ENCODE data around the gene TPCN2. TPM values are rescaled to one million over a fixed set of nuclear protein-coding genes. Genes with fewer than 3 reads are reported as not detected.
"Not testable (repeated sequence)": the region's sequence is repeated elsewhere in the genome, so short reads cannot be mapped to it uniquely, and the experiment has no call there.

TPCN2 gene
- polyA plus RNA-seq, 1 donor from 2014 or later, result 14.2 TPM

DNA sequence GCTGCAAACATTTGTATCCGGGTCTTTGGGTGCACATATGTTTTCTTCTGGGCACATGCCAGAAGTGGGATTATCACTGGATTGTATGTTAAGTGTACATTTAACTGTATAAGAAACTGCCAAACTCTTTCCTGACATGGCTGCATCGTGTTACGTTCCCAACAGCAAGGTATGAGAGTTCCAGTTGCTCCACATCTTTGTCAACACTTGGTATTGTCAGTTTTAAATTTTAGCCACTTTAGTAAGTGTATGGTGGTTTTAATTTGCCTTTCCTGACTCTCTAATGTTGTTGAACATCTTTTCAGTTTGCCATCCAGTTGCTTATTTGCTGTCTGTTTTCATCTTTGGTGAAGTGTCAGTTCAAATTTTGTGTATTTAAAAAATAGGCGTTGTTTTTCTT, 84.5 kb downstream of the TPCN2 start:
- Histone ChIP-seq H3K79me2 (replicated peaks; ENCODE audit: insufficient read depth, low read length) (no peaks in the 10 kb centered on the region), H3K4me2 (ENCODE audit: low read length) (no peak overlapping the region), H3K9me2 (ENCODE audit: insufficient read depth, low read length) (no peaks in the 10 kb centered on the region), H3K9ac (ENCODE audit: low read length) (no peak overlapping the region), H2AFZ (ENCODE audit: low read depth, low read length) (no peak overlapping the region), H3K4me3 (ENCODE audit: low read length) (no peak overlapping the region), H3K27me3 (ENCODE audit: insufficient read depth, low read depth, low read length) (no peaks in the 10 kb centered on the region), H3F3A (ENCODE audit: insufficient read depth, low read length, poor library complexity, severe bottlenecking) (no peaks in the 10 kb centered on the region), H4K20me1 (ENCODE audit: insufficient read depth) (no peaks in the 10 kb centered on the region), H3K27ac (ENCODE audit: low read length) (no peak overlapping the region), H3K9me3 (ENCODE audit: low read length) (peaks cover 4% of the 10 kb centered on the region), H3K36me3 (ENCODE audit: insufficient read depth, low read length) (no peaks in the 10 kb centered on the region)
- TF ChIP-seq SMC3 (conservative IDR thresholded peaks at IDR 0.05; ENCODE audit: poor library complexity), result no peak

DNA sequence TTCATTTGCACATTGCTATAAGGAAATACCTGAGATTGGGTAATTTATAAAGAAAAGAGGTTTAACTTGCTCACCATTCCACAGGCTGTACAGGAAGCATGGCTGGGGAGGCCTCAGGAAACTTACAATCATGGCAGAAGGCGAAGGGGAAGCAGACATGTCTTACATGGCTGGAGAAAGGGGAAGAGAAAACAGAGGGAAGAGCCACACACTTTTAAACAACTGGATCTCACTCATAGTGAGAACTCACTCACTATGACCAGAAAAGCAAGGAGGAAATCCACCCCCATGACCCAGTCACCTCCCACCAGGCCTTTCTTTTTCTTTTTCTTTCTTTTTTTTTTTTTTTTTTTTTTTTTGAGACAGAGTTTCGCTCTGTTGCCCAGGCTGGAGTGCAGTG, 85.5 kb downstream of the TPCN2 start:
- H3K4me2 ChIP-seq (ENCODE audit: low read length); H3K36me3 ChIP-seq (ENCODE audit: insufficient read depth, low read length); H3K9me3 ChIP-seq (ENCODE audit: low read length); H3K4me3 ChIP-seq (ENCODE audit: low read length); H3K9ac ChIP-seq (ENCODE audit: low read length); H4K20me1 ChIP-seq (ENCODE audit: insufficient read depth); H3K27ac ChIP-seq (ENCODE audit: low read length); H3K79me2 ChIP-seq (replicated peaks; ENCODE audit: insufficient read depth, low read length); H2AFZ ChIP-seq (ENCODE audit: low read depth, low read length); H3K27me3 ChIP-seq (ENCODE audit: insufficient read depth, low read depth, low read length); H3F3A ChIP-seq (ENCODE audit: insufficient read depth, low read length, poor library complexity, severe bottlenecking); H3K9me2 ChIP-seq (ENCODE audit: insufficient read depth, low read length): not testable (repeated sequence)

DNA sequence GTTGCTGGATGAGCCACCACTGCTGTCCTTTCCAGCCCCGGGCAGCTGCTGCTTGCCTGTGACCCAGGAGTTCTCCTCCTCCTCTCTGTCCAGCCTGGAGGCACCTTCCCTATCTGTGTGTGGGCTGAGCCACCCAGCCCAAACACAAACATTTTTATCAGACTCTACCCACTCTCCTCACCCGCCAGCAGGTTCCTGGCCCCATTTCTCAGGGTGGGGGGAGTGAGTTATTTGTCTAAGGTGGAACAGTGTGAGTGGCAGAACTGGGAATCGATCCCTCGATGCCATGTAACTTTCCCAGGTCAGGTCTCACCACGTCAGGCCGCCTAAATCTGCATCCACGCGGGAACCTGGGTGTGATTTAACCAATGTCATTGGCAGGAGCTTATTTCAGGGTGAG, 86.2 kb downstream of the TPCN2 start:
- Histone ChIP-seq H4K20me1 (ENCODE audit: insufficient read depth) (no peaks in the 10 kb centered on the region), H3K27ac (ENCODE audit: low read length) (no peak overlapping the region), H3K9ac (ENCODE audit: low read length) (no peak overlapping the region), H3K4me3 (ENCODE audit: low read length) (no peak overlapping the region), H3F3A (ENCODE audit: insufficient read depth, low read length, poor library complexity, severe bottlenecking) (no peaks in the 10 kb centered on the region), H3K79me2 (replicated peaks; ENCODE audit: insufficient read depth, low read length) (no peaks in the 10 kb centered on the region), H2AFZ (ENCODE audit: low read depth, low read length) (no peak overlapping the region), H3K36me3 (ENCODE audit: insufficient read depth, low read length) (no peaks in the 10 kb centered on the region), H3K9me2 (ENCODE audit: insufficient read depth, low read length) (no peaks in the 10 kb centered on the region), H3K9me3 (ENCODE audit: low read length) (no peaks in the 10 kb centered on the region), H3K4me2 (ENCODE audit: low read length) (no peak overlapping the region), H3K27me3 (ENCODE audit: insufficient read depth, low read depth, low read length) (no peaks in the 10 kb centered on the region)
- TF ChIP-seq SMC3 (conservative IDR thresholded peaks at IDR 0.05; ENCODE audit: poor library complexity), result no peak
- TF ChIP-seq, protein P1, sequence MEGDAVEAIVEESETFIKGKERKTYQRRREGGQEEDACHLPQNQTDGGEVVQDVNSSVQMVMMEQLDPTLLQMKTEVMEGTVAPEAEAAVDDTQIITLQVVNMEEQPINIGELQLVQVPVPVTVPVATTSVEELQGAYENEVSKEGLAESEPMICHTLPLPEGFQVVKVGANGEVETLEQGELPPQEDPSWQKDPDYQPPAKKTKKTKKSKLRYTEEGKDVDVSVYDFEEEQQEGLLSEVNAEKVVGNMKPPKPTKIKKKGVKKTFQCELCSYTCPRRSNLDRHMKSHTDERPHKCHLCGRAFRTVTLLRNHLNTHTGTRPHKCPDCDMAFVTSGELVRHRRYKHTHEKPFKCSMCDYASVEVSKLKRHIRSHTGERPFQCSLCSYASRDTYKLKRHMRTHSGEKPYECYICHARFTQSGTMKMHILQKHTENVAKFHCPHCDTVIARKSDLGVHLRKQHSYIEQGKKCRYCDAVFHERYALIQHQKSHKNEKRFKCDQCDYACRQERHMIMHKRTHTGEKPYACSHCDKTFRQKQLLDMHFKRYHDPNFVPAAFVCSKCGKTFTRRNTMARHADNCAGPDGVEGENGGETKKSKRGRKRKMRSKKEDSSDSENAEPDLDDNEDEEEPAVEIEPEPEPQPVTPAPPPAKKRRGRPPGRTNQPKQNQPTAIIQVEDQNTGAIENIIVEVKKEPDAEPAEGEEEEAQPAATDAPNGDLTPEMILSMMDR (IDR thresholded peaks at IDR 0.05; ENCODE audit: poor library complexity, severe bottlenecking), result no peak
- TF ChIP-seq POLR2AphosphoS5 (IDR thresholded peaks at IDR 0.05), result no peak
- TF ChIP-seq RAD21 (conservative IDR thresholded peaks at IDR 0.05), result no peak
- TF ChIP-seq, protein P2, sequence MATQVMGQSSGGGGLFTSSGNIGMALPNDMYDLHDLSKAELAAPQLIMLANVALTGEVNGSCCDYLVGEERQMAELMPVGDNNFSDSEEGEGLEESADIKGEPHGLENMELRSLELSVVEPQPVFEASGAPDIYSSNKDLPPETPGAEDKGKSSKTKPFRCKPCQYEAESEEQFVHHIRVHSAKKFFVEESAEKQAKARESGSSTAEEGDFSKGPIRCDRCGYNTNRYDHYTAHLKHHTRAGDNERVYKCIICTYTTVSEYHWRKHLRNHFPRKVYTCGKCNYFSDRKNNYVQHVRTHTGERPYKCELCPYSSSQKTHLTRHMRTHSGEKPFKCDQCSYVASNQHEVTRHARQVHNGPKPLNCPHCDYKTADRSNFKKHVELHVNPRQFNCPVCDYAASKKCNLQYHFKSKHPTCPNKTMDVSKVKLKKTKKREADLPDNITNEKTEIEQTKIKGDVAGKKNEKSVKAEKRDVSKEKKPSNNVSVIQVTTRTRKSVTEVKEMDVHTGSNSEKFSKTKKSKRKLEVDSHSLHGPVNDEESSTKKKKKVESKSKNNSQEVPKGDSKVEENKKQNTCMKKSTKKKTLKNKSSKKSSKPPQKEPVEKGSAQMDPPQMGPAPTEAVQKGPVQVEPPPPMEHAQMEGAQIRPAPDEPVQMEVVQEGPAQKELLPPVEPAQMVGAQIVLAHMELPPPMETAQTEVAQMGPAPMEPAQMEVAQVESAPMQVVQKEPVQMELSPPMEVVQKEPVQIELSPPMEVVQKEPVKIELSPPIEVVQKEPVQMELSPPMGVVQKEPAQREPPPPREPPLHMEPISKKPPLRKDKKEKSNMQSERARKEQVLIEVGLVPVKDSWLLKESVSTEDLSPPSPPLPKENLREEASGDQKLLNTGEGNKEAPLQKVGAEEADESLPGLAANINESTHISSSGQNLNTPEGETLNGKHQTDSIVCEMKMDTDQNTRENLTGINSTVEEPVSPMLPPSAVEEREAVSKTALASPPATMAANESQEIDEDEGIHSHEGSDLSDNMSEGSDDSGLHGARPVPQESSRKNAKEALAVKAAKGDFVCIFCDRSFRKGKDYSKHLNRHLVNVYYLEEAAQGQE (IDR thresholded peaks at IDR 0.05; ENCODE audit: borderline replicate concordance), result no peak
- TF ChIP-seq EZH2 (IDR thresholded peaks at IDR 0.05; ENCODE audit: borderline replicate concordance, insufficient read depth, low read length, poor library complexity, severe bottlenecking), result no peak
- TF ChIP-seq EP300 (conservative IDR thresholded peaks at IDR 0.05; ENCODE audit: poor library complexity, severe bottlenecking), result no peak
- no peak for TF ChIP-seq MXI1 (conservative IDR thresholded peaks at IDR 0.05; ENCODE audit: poor library complexity, severe bottlenecking)
- TF ChIP-seq TAF1 (IDR thresholded peaks at IDR 0.05; ENCODE audit: low read depth), result no peak

Measured in neural cell (in vitro differentiated cells).